ENCODE measurements around the gene CASK.

Gene CASK

DNA sequence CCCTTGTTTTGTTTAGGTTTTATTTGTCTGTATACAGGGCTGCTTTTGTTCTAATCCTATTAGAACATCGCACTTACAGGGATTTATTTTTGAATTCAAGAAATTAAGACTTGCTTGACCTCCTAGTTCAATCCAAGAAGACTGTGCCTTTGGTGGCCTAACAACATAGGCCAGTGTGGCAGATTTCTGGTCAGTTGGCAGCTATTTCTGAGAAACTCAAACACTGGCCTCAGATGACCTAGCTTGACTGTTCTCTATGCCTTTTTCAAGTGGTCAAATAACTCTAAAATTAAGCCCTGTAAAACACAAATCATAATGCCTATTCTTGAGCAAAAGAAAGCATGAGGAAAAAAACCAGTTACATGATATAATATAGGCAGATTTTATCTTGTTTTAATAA lies 323.8 kb downstream of the CASK start:
- TF ChIP-seq CTCF (IDR thresholded peaks at IDR 0.05; ENCODE audit: insufficient read depth, low read depth, low read length, missing control alignments): no peak

GRCh38 chrX:41596596-41596995 lies 326.8 kb downstream of the CASK start:
- H3K4me3 ChIP-seq (ENCODE audit: low read length): no peak overlapping the region
- DNase-seq (ENCODE audit: low read depth): peak; percentile 52
- TF ChIP-seq CTCF (IDR thresholded peaks at IDR 0.05; ENCODE audit: insufficient read depth, low read depth, low read length, missing control alignments): no peak

More for the DNA sequence above, 323.8 kb downstream of the CASK start:
- DNase-seq (ENCODE audit: low read depth): no peak
- no peak overlapping the region for H3K4me3 ChIP-seq (ENCODE audit: low read length)

GRCh38 chrX:41594634-41595033 lies 328.7 kb downstream of the CASK start:
- no peak overlapping the region for H3K4me3 ChIP-seq (ENCODE audit: low read length)
- no peak for DNase-seq (ENCODE audit: low read depth)
- TF ChIP-seq CTCF (IDR thresholded peaks at IDR 0.05; ENCODE audit: insufficient read depth, low read depth, low read length, missing control alignments): no peak

DNA sequence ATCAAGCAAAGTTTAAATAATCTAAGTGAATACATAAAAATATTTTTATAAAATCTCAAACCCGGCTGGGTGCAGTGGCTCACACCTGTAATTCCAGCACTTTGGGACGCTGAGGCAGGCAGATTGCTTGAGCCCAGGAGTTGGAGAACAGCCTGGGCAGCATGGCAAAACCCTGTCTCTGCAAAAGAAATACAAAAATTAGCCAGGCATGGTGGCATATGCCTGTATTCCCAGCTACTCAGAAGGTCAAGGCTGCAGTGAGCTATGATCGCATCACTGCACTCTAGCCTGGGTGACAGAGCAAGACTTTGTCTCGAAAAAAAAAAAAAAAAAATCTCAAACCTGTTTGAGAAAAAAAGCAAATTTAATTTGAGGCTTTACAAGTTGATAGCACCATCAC lies 331.4 kb downstream of the CASK start:
- no peak overlapping the region for H3K4me3 ChIP-seq (ENCODE audit: low read length)
- TF ChIP-seq CTCF (IDR thresholded peaks at IDR 0.05; ENCODE audit: insufficient read depth, low read depth, low read length, missing control alignments): no peak
- DNase-seq (ENCODE audit: low read depth): no peak

- H3K4me3 ChIP-seq (ENCODE audit: low read length): no peak overlapping the region
- DNase-seq (ENCODE audit: low read depth): no peak
- no peak for TF ChIP-seq CTCF (IDR thresholded peaks at IDR 0.05; ENCODE audit: insufficient read depth, low read depth, low read length, missing control alignments)
Measured at GRCh38 chrX:41590641-41591040, 332.7 kb downstream of the CASK start.

DNA sequence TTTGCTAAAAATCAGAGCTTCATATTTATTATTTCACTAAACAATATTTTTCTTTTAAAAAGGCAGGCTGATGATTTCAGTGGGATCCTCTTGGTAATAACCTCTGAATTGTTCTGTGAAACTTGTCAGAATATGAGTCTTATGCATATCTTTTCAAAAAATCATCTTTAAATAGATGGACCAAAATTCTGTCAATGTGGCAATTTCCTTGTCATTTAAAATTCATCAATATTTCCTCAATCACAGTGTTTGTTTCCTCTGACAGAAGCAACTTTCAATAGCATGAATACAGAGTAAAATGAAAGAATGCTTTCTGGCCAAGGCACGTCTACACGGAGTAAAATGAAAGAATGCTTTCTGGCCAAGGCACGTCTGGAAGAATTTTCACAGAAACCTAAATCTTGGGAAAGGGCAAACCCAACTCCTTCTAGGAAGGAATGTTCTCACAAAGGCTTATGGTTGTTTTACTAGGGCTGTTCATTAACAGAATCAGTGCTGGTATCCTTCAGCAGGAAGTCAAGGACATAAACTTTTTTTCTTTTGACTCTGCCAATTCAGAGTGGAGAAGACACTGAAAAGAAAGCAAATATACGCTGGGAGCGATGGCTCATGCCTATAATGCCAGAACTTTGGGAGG lies 333.6 kb downstream of the CASK start:
- no peak for TF ChIP-seq CTCF (IDR thresholded peaks at IDR 0.05; ENCODE audit: insufficient read depth, low read depth, low read length, missing control alignments)
- no peak overlapping the region for H3K4me3 ChIP-seq (ENCODE audit: low read length)
- DNase-seq (ENCODE audit: low read depth): no peak

GRCh38 chrX:41588271-41588670 lies 335.1 kb downstream of the CASK start:
- no peak overlapping the region for H3K4me3 ChIP-seq (ENCODE audit: low read length)
- no peak for TF ChIP-seq CTCF (IDR thresholded peaks at IDR 0.05; ENCODE audit: insufficient read depth, low read depth, low read length, missing control alignments)
- DNase-seq (ENCODE audit: low read depth): no peak
